Naive thymus-derived CD8-positive, alpha-beta T cell (primary cell): ENCODE results near the gene MRPS14. TPM values are rescaled to one million over a fixed set of nuclear protein-coding genes. Genes with fewer than 3 reads are reported as not detected.

Experiments used
- ATAC-seq, 2 donors: fragments of 150-1000 bp; cut with Tn5 transposase in 1 of 2; sonication (Bioruptor Pico), chemical (Tn5 transposase) in 1 of 2; 1 replicate in 1 of 2; 2 replicates in 1 of 2; pipeline ENCODE4 v1.10.0; 2021; ENCODE audit warnings: mild to moderate bottlenecking in 2 of 2, moderate library complexity in 2 of 2
- POLR2A ChIA-PET: fragments of 350-600 bp; sonication (Branson Sonifier 250); formaldehyde crosslinking; loops from one replicate; lab custom pipeline; 2021; ENCODE audit warnings: antibody characterized with exemption; lab: Charles Lee
- DNase-seq, 10 donors: peaks; one replicate each; pipeline versions ENCODE4 v3.0.0 to v3.0.0-alpha.2; 2020 to 2022
- H3K27ac Mint-ChIP-seq, 10 donors: one replicate each; pipeline ENCODE4 v1.8.0; 2020 to 2022; ENCODE audit warnings: mild to moderate bottlenecking in 10 of 10, mixed read lengths in 10 of 10, moderate library complexity in 4 of 10, inconsistent platforms in 1 of 10
- H3K27me3 Mint-ChIP-seq, 5 donors: one replicate each; pipeline ENCODE4 v1.8.0; 2021 to 2022; ENCODE audit warnings: mixed read lengths in 5 of 5
- H3K36me3 Mint-ChIP-seq, 3 donors: one replicate each; pipeline ENCODE4 v1.8.0; 2020 to 2022; ENCODE audit warnings: mixed read lengths in 3 of 3, mild to moderate bottlenecking in 2 of 3, inconsistent platforms in 1 of 3
- H3K4me1 Mint-ChIP-seq, 4 donors: one replicate each; pipeline ENCODE4 v1.8.0; 2021 to 2022; ENCODE audit warnings: mixed read lengths in 4 of 4
- H3K4me3 Mint-ChIP-seq, 10 donors: one replicate each; pipeline ENCODE4 v1.8.0; 2020 to 2022; ENCODE audit warnings: mild to moderate bottlenecking in 10 of 10, mixed read lengths in 10 of 10, moderate library complexity in 6 of 10, inconsistent platforms in 1 of 10
- H3K9me3 Mint-ChIP-seq, 9 donors: one replicate each; pipeline ENCODE4 v1.8.0; 2020 to 2022; ENCODE audit warnings: mixed read lengths in 9 of 9, mild to moderate bottlenecking in 3 of 9, inconsistent platforms in 1 of 9, moderate library complexity in 1 of 9
- polyA plus RNA-seq, 3 donors: library from polyadenylated mRNA; unstranded; fragments of 300-500 nt; fragmentation: Illumina TruSeq; gene quantifications; one replicate each; pipeline ENCODE4 v1.2.3, GENCODE V29; 2021
- total RNA-seq, 8 experiments: library from RNA in 2 of 8; stranded (reverse) in 2 of 8; gene quantifications; one replicate each; pipeline ENCODE4 v1.2.3 and lab custom pipeline; 2021 to 2026

Gene MRPS14
- total and polyA plus RNA-seq, 5 experiments from 2014 or later = 32.5 to 55.4 (median 44.8) TPM

GRCh38 chr1:174964261-174964971 lies 58.8 kb downstream of the MRPS14 start:
- Mint-ChIP-seq H3K4me1 (peaks cover 28 to 67% (median 56%) of the 10 kb centered on the region in 4 donors), H3K27ac (peak overlapping the region; percentile 85 to 98 (median 94)), H3K4me3 (peak overlapping the region; percentile 48 to 90 (median 79)), H3K27me3 (no peaks in the 10 kb centered on the region), H3K9me3 (no peaks in the 10 kb centered on the region), H3K36me3 (peaks cover 0 to 2% (median 0%) of the 10 kb centered on the region in 3 donors)
- ATAC-seq (peak; percentile 54 to 59), DNase-seq (peak in 5 of 10 donors; percentile 15 to 68 (median 46))
- POLR2A ChIA-PET = interaction anchor here (0.7 to 11.2 kb wide), 12 partner anchors 10 to 165 kb away, joined by 3 to 204 read pairs (median 5); partner anchors contain the start of genes CACYBP and MRPS14

- DNase-seq (no peak), ATAC-seq (no peak)
- Mint-ChIP-seq H3K36me3 (peaks cover 0 to 2% (median 0%) of the 10 kb centered on the region in 3 donors), H3K27ac (peak overlapping the region; percentile 6 to 98 (median 92)), H3K4me3 (peak overlapping the region in 8 of 10 donors; percentile 4 to 90 (median 78)), H3K4me1 (peaks cover 21 to 59% (median 48%) of the 10 kb centered on the region in 4 donors), H3K27me3 (no peaks in the 10 kb centered on the region), H3K9me3 (no peaks in the 10 kb centered on the region)
- POLR2A ChIA-PET = interaction anchor here (0.7 to 11.2 kb wide), 10 partner anchors 10 to 164 kb away, joined by 3 to 204 read pairs (median 5); partner anchors contain the start of genes CACYBP and MRPS14
Measured at GRCh38 chr1:174963529-174964125, 59.6 kb downstream of the MRPS14 start.

Other genes starting within 250 kb of the MRPS14 start
- gene CACYBP, start 23.5 kb downstream of the MRPS14 start, total RNA-seq = 100 to 1,000 TPM in 1 of 2 experiments, 10 to 100 TPM in 1; 97.3 to 114 TPM
- 100 to 1,000 TPM; 167 to 185 (median 168) TPM for gene CACYBP, start 23.5 kb downstream of the MRPS14 start, polyA plus RNA-seq
- not detected for gene TNN, start 44.4 kb upstream of the MRPS14 start, total RNA-seq
- gene TNN, start 44.4 kb upstream of the MRPS14 start, polyA plus RNA-seq = not detected
- 10 to 100 TPM; 25.1 to 25.7 TPM for gene KIAA0040, start 169.4 kb upstream of the MRPS14 start, total RNA-seq
- gene KIAA0040, start 169.4 kb upstream of the MRPS14 start, polyA plus RNA-seq = 10 to 100 TPM; 26.0 to 32.5 (median 28.9) TPM